ENCODE measurements around the gene NHLRC4.

- TF ChIP-seq MAX (IDR thresholded peaks at IDR 0.05), result no peak
- TF ChIP-seq TAF1 (conservative IDR thresholded peaks at IDR 0.05), result no peak
- no peak for TF ChIP-seq SP1 (IDR thresholded peaks at IDR 0.05)
- no peak for TF ChIP-seq CTCF (IDR thresholded peaks at IDR 0.05; ENCODE audit: low read depth, low read length, missing input control)
- no peak for TF ChIP-seq RXRA (IDR thresholded peaks at IDR 0.05)
- no peak for TF ChIP-seq GABPA (IDR thresholded peaks at IDR 0.05 in 1 of 2, conservative IDR thresholded peaks at IDR 0.05 in 1 of 2)
- TF ChIP-seq ATF3 (IDR thresholded peaks at IDR 0.05), result no peak
- TF ChIP-seq HNF4G (IDR thresholded peaks at IDR 0.05), result no peak
- no peak for TF ChIP-seq RAD21 (IDR thresholded peaks at IDR 0.05)
- TF ChIP-seq JUND (IDR thresholded peaks at IDR 0.05), result no peak
- no peak for TF ChIP-seq REST (IDR thresholded peaks at IDR 0.05)
Observed at GRCh38 chr16:549544-550263, 17.1 kb upstream of the NHLRC4 start.

All from liver (tissue), 3 donors.